GM18505 (cell line): Measurements from ENCODE around the gene MRTFA.
A peak's percentile ranks its signal among the peaks of the same experiment; 100 is the strongest.

ENCODE experiments used
- ATAC-seq: cut with Tn5 transposase; IDR thresholded peaks from one replicate; pipeline ENCODE4 v1.9.1; 2021; ENCODE audit not compliant: unreplicated experiment
- POLR2A ChIP-seq: IDR thresholded peaks from 4 replicates; pipeline ENCODE4 v1.6.1; 2011; ENCODE audit warnings: borderline replicate concordance; ENCODE audit not compliant: insufficient read depth, insufficient read length; ENCODE audit errors: extremely low read depth

The MRTFA gene

GRCh38 chr22:40651563-40652501, 15.3 kb upstream of the MRTFA start:
- TF ChIP-seq POLR2A = peak; percentile 76
- no peak for ATAC-seq

GRCh38 chr22:40651057-40651456, 14.5 kb upstream of the MRTFA start:
- no peak for TF ChIP-seq POLR2A
- ATAC-seq = no peak

- no peak for TF ChIP-seq POLR2A
- ATAC-seq = no peak
Observed at GRCh38 chr22:40648386-40648785, 11.9 kb upstream of the MRTFA start.

GRCh38 chr22:40645579-40646197, 9.2 kb upstream of the MRTFA start:
- TF ChIP-seq POLR2A = no peak

GRCh38 chr22:40642316-40642715, 5.8 kb upstream of the MRTFA start:
- ATAC-seq = no peak
- TF ChIP-seq POLR2A = no peak

More at GRCh38 chr22:40645579-40646197, 9.2 kb upstream of the MRTFA start:
- no peak for ATAC-seq

GRCh38 chr22:40641269-40641668, 4.8 kb upstream of the MRTFA start:
- TF ChIP-seq POLR2A = no peak
- ATAC-seq = no peak

- TF ChIP-seq POLR2A = no peak
- ATAC-seq = no peak
Observed at GRCh38 chr22:40638261-40638660, 1.7 kb upstream of the MRTFA start.

- no peak for TF ChIP-seq POLR2A
- peak; percentile 4 for ATAC-seq
Observed at GRCh38 chr22:40637183-40638150, 948 bp upstream of the MRTFA start.

GRCh38 chr22:40635940-40636379, 559 bp downstream of the MRTFA start:
- peak; percentile 19 for ATAC-seq
- TF ChIP-seq POLR2A = no peak

GRCh38 chr22:40635043-40635939, 1.2 kb downstream of the MRTFA start:
- no peak for TF ChIP-seq POLR2A
- no peak for ATAC-seq

- TF ChIP-seq POLR2A = no peak
- no peak for ATAC-seq
Observed at GRCh38 chr22:40634119-40634903, 2.2 kb downstream of the MRTFA start.
